Measurements from ENCODE around the gene OR2T11.

- TF ChIP-seq CTCF (IDR thresholded peaks at IDR 0.05; ENCODE audit: insufficient read depth, low read length, poor library complexity, severe bottlenecking) (no peak), EZH2phosphoT487 (conservative IDR thresholded peaks at IDR 0.05; ENCODE audit: low read length) (no peak)
These were observed 38.3 kb downstream of the OR2T11 start for GRCh38 chr1:248596615-248597014.
